ENCODE measurements around the gene SZT2. TPM values are rescaled to one million over a fixed set of nuclear protein-coding genes. Genes with fewer than 3 reads are reported as not detected.
"Not testable (repeated sequence)": the region's sequence is repeated elsewhere in the genome, so short reads cannot be mapped to it uniquely, and the experiment has no call there.

The SZT2 gene
- total RNA-seq, 1 experiment from 2014 or later, result 7.1 TPM

DNA sequence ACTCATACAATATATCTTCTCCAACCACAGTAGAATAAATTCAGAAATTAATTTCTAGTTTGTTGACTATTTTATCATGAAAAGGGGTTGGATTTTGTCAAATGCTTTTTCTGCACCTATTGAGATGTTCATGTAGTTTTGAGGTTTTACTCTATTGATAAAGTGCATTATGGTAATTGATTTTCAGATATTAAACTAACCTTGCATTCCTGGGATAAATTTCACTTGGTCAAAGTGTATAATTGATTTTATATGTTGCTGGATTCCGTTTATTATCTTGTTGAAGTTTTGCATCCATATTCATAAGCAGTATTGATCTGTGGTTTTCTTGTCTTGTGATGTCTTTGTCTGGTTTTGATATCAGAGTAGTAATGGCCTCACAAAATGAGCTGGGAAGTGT, 98.5 kb downstream of the SZT2 start:
- in situ Hi-C loops (cut with HindIII; ENCODE audit: low pct_unique_long_range_greater_than_20kb, low sequenced_read_pairs), result no loop called here
- no peak for DNase-seq (ENCODE audit: low read depth, low spot score)

DNA sequence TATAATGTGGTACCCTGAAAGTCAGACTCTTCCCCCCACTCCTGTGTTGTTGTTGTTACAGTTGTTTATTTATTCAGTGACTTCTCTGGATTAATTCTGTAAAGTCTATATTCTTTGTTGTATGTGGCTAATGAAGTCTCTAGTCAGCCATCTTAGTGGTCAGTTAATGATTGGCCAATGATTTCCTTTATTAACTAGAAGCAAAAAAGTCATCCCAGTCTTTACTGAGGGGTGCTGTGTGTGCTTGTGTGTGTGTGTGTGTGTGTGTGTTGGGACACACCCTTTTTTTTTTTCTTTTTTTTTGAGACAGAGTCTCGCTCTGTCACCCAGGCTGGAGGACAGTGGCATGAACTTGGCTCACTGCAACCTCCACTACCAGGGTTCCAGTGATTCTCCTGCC, 101.4 kb downstream of the SZT2 start:
- in situ Hi-C loops (cut with HindIII; ENCODE audit: low pct_unique_long_range_greater_than_20kb, low sequenced_read_pairs), result no loop called here
- no peak for DNase-seq (ENCODE audit: low read depth, low spot score)

DNA sequence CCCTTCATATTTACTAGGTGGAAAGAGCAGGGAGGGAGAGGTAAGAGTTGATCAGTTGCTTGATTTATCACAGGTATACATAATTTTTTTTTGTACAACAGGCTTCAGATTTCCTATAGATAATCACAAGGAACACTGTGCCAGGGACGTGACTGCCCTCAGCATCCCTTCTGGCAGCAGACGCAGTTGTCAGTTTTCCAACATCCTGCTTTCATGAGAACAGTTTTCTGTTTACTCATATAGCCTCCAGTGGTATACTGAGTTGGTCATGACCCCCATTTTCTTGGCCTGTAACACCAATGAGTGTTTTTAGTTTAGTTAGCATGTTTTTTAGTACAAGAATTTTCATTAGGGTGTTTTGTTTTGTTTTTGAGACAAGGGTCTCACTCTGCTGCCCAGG, 103.1 kb downstream of the SZT2 start:
- DNase-seq (ENCODE audit: low read depth, low spot score), result no peak
- in situ Hi-C loops (cut with HindIII; ENCODE audit: low pct_unique_long_range_greater_than_20kb, low sequenced_read_pairs), result no loop called here

DNA sequence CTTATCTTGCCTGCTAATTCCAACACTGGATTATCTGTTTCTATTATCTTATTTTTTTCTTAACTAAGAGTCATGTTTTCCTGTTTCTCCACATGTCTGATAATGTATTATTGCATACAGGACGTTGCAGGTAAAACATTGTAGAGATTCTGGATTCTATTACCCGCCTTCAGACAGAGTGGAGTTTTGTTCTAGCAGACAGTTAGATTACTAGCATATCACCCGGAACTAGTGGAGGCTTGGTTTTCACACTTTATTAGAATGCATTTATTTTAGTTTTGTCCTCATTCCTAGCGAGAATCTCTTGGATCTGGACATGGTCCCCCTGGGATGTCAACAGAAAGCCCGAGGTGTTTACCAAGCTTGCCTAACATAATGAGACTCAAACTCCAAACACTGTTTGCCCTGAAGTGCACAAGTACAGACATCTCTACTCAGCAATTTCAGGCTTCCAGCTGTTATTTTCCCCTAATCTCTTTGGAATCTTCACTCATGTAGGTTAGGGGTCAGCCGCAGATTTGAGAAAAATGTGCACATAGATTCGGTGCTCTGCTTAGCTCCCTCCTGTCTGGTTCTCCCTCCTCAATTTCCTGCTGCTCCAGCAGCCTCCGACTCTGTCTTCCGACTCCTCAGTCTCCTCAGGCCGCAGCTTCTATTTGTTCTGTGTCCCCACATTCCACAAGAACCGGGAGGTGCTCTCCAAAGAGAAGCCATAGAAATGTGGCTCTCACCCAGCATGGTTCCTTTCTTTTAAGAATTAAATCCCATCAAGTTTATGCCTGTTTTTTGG, 104.2 kb downstream of the SZT2 start:
- DNase-seq (ENCODE audit: low read depth, low spot score), result no peak
- in situ Hi-C loops (cut with HindIII; ENCODE audit: low pct_unique_long_range_greater_than_20kb, low sequenced_read_pairs), result no loop called here

DNA sequence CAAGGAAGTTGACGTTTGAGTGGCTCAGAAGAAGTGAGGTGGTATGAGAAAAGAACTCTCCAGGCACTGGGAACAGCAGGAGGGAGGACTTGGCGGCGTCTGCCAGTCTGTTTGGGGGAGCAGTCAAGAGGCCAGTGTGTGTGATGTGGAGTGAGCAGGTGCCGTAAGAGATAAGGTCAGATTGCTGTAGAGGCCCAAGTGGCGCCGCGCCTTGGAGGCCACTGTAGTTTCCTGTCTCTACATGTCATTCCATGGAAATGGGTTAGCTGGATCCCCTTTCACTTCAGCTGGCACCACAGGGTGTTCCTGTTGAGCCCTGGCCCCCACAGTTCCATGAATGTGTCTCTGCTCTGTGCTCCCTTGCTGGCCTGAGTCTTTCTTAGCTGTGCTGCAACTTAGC, 105.5 kb downstream of the SZT2 start:
- in situ Hi-C loops (cut with HindIII; ENCODE audit: low pct_unique_long_range_greater_than_20kb, low sequenced_read_pairs), result no loop called here

DNA sequence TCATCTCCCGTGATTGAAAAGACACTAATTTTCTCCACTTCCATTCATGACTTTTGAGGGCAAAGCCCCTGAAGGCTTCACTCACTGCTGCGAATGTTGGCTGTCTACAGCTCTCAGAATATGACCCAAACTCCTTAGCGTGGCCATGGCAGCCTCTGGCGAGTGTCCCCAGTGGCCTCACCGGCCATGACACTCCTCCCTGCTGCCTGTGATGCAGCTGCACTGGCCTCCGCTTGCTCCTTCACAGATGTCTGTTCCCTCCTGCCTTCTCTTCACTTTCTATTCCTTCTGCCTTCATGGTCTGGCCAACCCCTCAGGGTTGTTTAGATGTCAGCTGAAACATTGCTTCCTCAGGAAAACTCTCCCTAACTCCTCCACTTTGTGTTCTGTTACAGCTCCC, 110.2 kb downstream of the SZT2 start:
- in situ Hi-C loops (cut with HindIII; ENCODE audit: low pct_unique_long_range_greater_than_20kb, low sequenced_read_pairs), result no loop called here
- peak; percentile 4 for DNase-seq (ENCODE audit: low read depth, low spot score)

More for the DNA sequence above, 105.5 kb downstream of the SZT2 start:
- no peak for DNase-seq (ENCODE audit: low read depth, low spot score)

DNA sequence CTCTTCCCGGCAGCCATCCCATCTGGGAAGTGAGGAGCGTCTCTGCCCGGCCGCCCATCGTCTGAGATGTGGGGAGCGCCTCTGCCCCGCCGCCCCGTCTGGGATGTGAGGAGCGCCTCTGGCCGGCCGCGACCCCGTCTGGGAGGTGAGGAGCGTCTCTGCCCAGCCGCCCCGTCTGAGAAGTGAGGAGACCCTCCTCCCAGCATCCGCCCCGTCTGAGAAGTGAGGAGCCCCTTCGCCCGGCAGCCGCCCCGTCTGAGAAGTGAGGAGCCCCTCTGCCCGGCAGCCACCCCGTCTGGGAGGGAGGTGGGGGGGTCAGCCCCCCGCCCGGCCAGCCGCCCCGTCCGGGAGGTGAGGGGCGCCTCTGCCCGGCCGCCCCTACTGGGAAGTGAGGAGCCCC, 112.1 kb downstream of the SZT2 start:
- DNase-seq (ENCODE audit: low read depth, low spot score); in situ Hi-C loops (cut with HindIII; ENCODE audit: low pct_unique_long_range_greater_than_20kb, low sequenced_read_pairs): not testable (repeated sequence)

DNA sequence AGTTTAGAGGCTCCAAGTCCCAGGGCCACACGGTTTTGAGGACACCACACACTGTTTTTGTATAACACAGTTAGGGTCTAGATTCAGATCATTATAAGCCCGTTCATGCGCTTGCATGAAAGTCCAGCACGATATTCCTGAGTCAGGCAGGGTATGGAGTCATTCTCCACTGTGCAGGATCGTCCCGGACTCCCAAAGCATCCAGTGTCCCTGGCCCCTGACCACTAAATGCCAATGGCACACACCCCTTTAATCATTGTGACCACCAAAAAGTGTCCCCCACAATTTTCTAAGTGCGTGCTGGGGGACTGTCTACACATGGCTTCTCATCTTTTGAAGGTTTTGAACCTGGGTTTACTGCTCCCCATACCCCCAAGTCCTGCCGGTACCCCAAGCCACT, 113.8 kb downstream of the SZT2 start:
- in situ Hi-C loops (cut with HindIII; ENCODE audit: low pct_unique_long_range_greater_than_20kb, low sequenced_read_pairs), result no loop called here
- no peak for DNase-seq (ENCODE audit: low read depth, low spot score)

Small RNAs within 50 kb of the gene (small RNA-seq; reads per million reads assigned to genes)
- gene MIR6735, result 0 reads per million in 2 experiments

Other genes with a start within 250 kb of the SZT2 start
- 146 and 172 TPM in 2 replicates for gene EBNA1BP2, start 217.6 kb upstream of the SZT2 start, total RNA-seq (2014; rRNA removed; shearing (Covaris generic))
- gene CFAP57, start 217.6 kb upstream of the SZT2 start, total RNA-seq (2014; rRNA removed; shearing (Covaris generic)), result not detected in 2 replicates
- not detected in 2 replicates for gene TMEM125, start 119.9 kb upstream of the SZT2 start, total RNA-seq (2014; rRNA removed; shearing (Covaris generic))
- not detected in 2 replicates for gene C1orf210, start 104.3 kb upstream of the SZT2 start, total RNA-seq (2014; rRNA removed; shearing (Covaris generic))
- 0.08 TPM in 1 of 2 replicates, not detected in the other for gene TIE1, start 88.9 kb upstream of the SZT2 start, total RNA-seq (2014; rRNA removed; shearing (Covaris generic))
- gene MPL, start 52.1 kb upstream of the SZT2 start, total RNA-seq (2014; rRNA removed; shearing (Covaris generic)), result not detected in 2 replicates
- gene CDC20, start 30.9 kb upstream of the SZT2 start, total RNA-seq (2014; rRNA removed; shearing (Covaris generic)), result 46.6 and 51.2 TPM in 2 replicates
- gene ELOVL1, start 21.9 kb upstream of the SZT2 start, total RNA-seq (2014; rRNA removed; shearing (Covaris generic)), result 69.4 and 78.3 TPM in 2 replicates
- 41.3 and 46.9 TPM in 2 replicates for gene MED8, start 99 bp upstream of the SZT2 start, total RNA-seq (2014; rRNA removed; shearing (Covaris generic))
- 0.74 and 2.5 TPM in 2 replicates for gene HYI, start 64.0 kb downstream of the SZT2 start, total RNA-seq (2014; rRNA removed; shearing (Covaris generic))
- gene PTPRF, start 141.0 kb downstream of the SZT2 start, total RNA-seq (2014; rRNA removed; shearing (Covaris generic)), result 6.3 and 8.7 TPM in 2 replicates